HCT116 (cell line): ENCODE results near the gene ZNF333. TPM values are rescaled to one million over a fixed set of nuclear protein-coding genes. Genes with fewer than 3 reads are reported as not detected.

Experiments used
- ATAC-seq: fragments of 200-7000 bp; cut with Tn5 transposase; 2 replicates; pipeline ENCODE4 v1.9.1; 2020; ENCODE audit warnings: mild to moderate bottlenecking, moderate library complexity
- BruUV-seq: library from RNA; stranded (reverse); fragments of 400-500 nt; replicated peaks from 2 replicates; lab custom pipeline; 2021; lab: Mats Ljungman, UMichigan
- CTCF ChIA-PET: fragments of 300-600 bp; sonication (Branson Sonifier 250); formaldehyde crosslinking; loops from one replicate; lab custom pipeline; 2021; ENCODE audit warnings: antibody characterized with exemption; lab: Charles Lee
- POLR2A ChIA-PET: fragments of 300-600, 350-600 bp; sonication (Branson Sonifier 250); formaldehyde crosslinking; loops from one replicate; lab custom pipeline; 2021; ENCODE audit warnings: antibody characterized with exemption; lab: Charles Lee
- RAD21 ChIA-PET, 2 experiments: fragments of 300-600 bp; sonication (Branson Sonifier 250); formaldehyde crosslinking; loops; one replicate each; lab custom pipeline; 2023; ENCODE audit warnings: low total read pairs in 2 of 2; ENCODE audit not compliant: uncharacterized antibody in 2 of 2, unreplicated experiment in 2 of 2, low non-redundant PET in 1 of 2; lab: Charles Lee
- DNase-seq: peaks from one replicate; pipeline ENCODE4 v3.0.0-alpha.2; 2010; ENCODE audit warnings: low read depth, low spot score
- H2AFZ ChIP-seq: fragments of 200-600 bp; shearing (Covaris generic), sonication (generic); 2 replicates; pipeline ENCODE4 v1.6.1; 2017; ENCODE audit warnings: low read depth, mixed run types, mixed read lengths, antibody characterized with exemption, low read length; ENCODE audit not compliant: poor library complexity, severe bottlenecking
- H3K27ac ChIP-seq: 2 replicates; pipeline ENCODE4 v1.5.1; 2012; ENCODE audit warnings: low read depth, low read length
- H3K27me3 ChIP-seq: fragments of 200-600 bp; sonication (generic); 2 replicates; pipeline ENCODE4 v1.6.1; 2016; ENCODE audit warnings: mixed run types, low read length, mixed read lengths; ENCODE audit not compliant: insufficient read depth
- H3K36me3 ChIP-seq, 2 experiments: fragments of 200-500 bp in 1 of 2; fragments of 200-600 bp in 1 of 2; sonication (Bioruptor generic) in 1 of 2; sonication (generic) in 1 of 2; 2 replicates each; pipeline versions ENCODE4 v1.5.1 to v1.6.1; 2014 to 2016; ENCODE audit warnings: low read length in 2 of 2, inconsistent platforms in 1 of 2, mixed read lengths in 1 of 2, mixed run types in 1 of 2; ENCODE audit not compliant: insufficient read depth in 2 of 2, control insufficient read depth in 1 of 2
- H3K4me1 ChIP-seq, 2 experiments: fragments of 200-600 bp in 1 of 2; sonication (generic) in 1 of 2; 2 replicates each; pipeline versions ENCODE4 v1.5.1 to v1.6.1; 2012 to 2017; ENCODE audit warnings: low read length in 2 of 2, inconsistent platforms in 1 of 2, mild to moderate bottlenecking in 1 of 2, mixed read lengths in 1 of 2, mixed run types in 1 of 2, moderate library complexity in 1 of 2; ENCODE audit not compliant: insufficient read depth in 2 of 2, control insufficient read depth in 1 of 2
- H3K4me2 ChIP-seq: fragments of 200-600 bp; sonication (generic); 2 replicates; pipeline ENCODE4 v1.6.1; 2017; ENCODE audit warnings: mixed run types, low read length, mixed read lengths
- H3K4me3 ChIP-seq, 2 experiments: fragments of 200-600 bp in 1 of 2; sonication (generic) in 1 of 2; replicated peaks in 1 of 2; 2 replicates each; pipeline ENCODE4 v1.5.1; 2011 to 2016; ENCODE audit warnings: low read length in 2 of 2, control low read depth in 1 of 2, low read depth in 1 of 2, mild to moderate bottlenecking in 1 of 2, mixed read lengths in 1 of 2, mixed run types in 1 of 2
- H3K79me2 ChIP-seq: fragments of 200-600 bp; sonication (generic); 2 replicates; pipeline ENCODE4 v1.6.1; 2017; ENCODE audit warnings: mild to moderate bottlenecking, mixed run types, low read length, moderate library complexity, mixed read lengths; ENCODE audit not compliant: insufficient read depth
- H3K9ac ChIP-seq: fragments of 200-600 bp; sonication (generic); 2 replicates; pipeline ENCODE4 v1.6.1; 2016; ENCODE audit warnings: low read length, mixed read lengths
- H3K9me2 ChIP-seq: fragments of 200-600 bp; sonication (generic), shearing (Covaris generic); 2 replicates; pipeline ENCODE4 v1.6.1; 2017; ENCODE audit warnings: mixed run types, mild to moderate bottlenecking, moderate library complexity; ENCODE audit not compliant: insufficient read depth
- H3K9me3 ChIP-seq, 2 experiments: fragments of 200-500 bp in 1 of 2; fragments of 200-600 bp in 1 of 2; sonication (Bioruptor generic) in 1 of 2; sonication (generic) in 1 of 2; 2 replicates each; pipeline ENCODE4 v1.6.1; 2014 to 2017; ENCODE audit warnings: low read length in 2 of 2, mixed read lengths in 2 of 2, inconsistent platforms in 1 of 2, low read depth in 1 of 2, mild to moderate bottlenecking in 1 of 2, mixed run types in 1 of 2, moderate library complexity in 1 of 2; ENCODE audit not compliant: control insufficient read depth in 1 of 2, insufficient read depth in 1 of 2
- H4K20me1 ChIP-seq: fragments of 200-600 bp; sonication (generic), shearing (Covaris generic); 2 replicates; pipeline ENCODE4 v1.6.1; 2017; ENCODE audit warnings: mixed run types, mild to moderate bottlenecking, moderate library complexity; ENCODE audit not compliant: insufficient read depth
- CBX3 ChIP-seq: IDR thresholded peaks from 2 replicates; pipeline ENCODE4 v1.6.1; 2012; ENCODE audit warnings: low read depth
- CEBPB ChIP-seq: IDR thresholded peaks from 2 replicates; pipeline ENCODE4 v1.6.1; 2012; ENCODE audit warnings: low read depth
- ELF1 ChIP-seq: IDR thresholded peaks from 2 replicates; pipeline ENCODE4 v1.6.1; 2012; ENCODE audit warnings: low read depth, borderline replicate concordance
- EZH2phosphoT487 ChIP-seq: fragments of 200-600 bp; IDR thresholded peaks from 2 replicates; pipeline ENCODE4 v1.6.1; 2018; ENCODE audit warnings: antibody characterized with exemption, borderline replicate concordance
- POLR2A ChIP-seq: IDR thresholded peaks from 2 replicates; pipeline ENCODE4 v1.7.0; 2011; ENCODE audit warnings: borderline replicate concordance; ENCODE audit not compliant: insufficient read depth, insufficient read length; ENCODE audit errors: extremely low read depth
- POLR2AphosphoS5 ChIP-seq: IDR thresholded peaks from 2 replicates; pipeline ENCODE4 v1.6.1; 2011; ENCODE audit warnings: mild to moderate bottlenecking, low read depth, low read length, moderate library complexity
- RAD21 ChIP-seq: IDR thresholded peaks from 2 replicates; pipeline ENCODE4 v1.6.1; 2012; ENCODE audit warnings: low read depth, mild to moderate bottlenecking
- REST ChIP-seq: IDR thresholded peaks from 2 replicates; pipeline ENCODE4 v1.6.1; 2012; ENCODE audit warnings: low read depth
- SIN3A ChIP-seq: IDR thresholded peaks from 2 replicates; pipeline ENCODE4 v1.6.1; 2012; ENCODE audit warnings: low read depth
- SRF ChIP-seq: IDR thresholded peaks from 2 replicates; pipeline ENCODE4 v1.6.1; 2012; ENCODE audit warnings: low read depth
- TCF7L2 ChIP-seq: IDR thresholded peaks from 2 replicates; pipeline ENCODE4 v1.7.0; 2011; ENCODE audit warnings: borderline replicate concordance, inconsistent platforms; ENCODE audit not compliant: insufficient read depth, insufficient read length; ENCODE audit errors: extremely low read depth
- YY1 ChIP-seq: IDR thresholded peaks from 2 replicates; pipeline ENCODE4 v1.6.1; 2011; ENCODE audit warnings: low read length, low read depth, moderate library complexity, mild to moderate bottlenecking; ENCODE audit not compliant: insufficient replicate concordance; ENCODE audit errors: extremely low read depth
- ZNF274 ChIP-seq: fragments of 200-500 bp; sonication (Bioruptor generic); IDR thresholded peaks from 2 replicates; pipeline ENCODE4 v1.6.1; 2014; ENCODE audit warnings: mild to moderate bottlenecking, low read depth, low read length, inconsistent platforms
- intact Hi-C: fragments of 100-400 bp; cut with micrococcal nuclease; formaldehyde crosslinking; loops from 2 replicates; pipeline ENCODE4 v1.10.0; 2022
- total RNA-seq: library from RNA; stranded (reverse); gene quantifications from one replicate; pipeline ENCODE4 v1.2.1, GENCODE V29; 2021; ENCODE audit not compliant: unreplicated experiment

Gene ZNF333
- total RNA-seq, 1 experiment from 2014 or later: 9.2 TPM

GRCh38 chr19:14700711-14701375 lies 11.0 kb downstream of the ZNF333 start:
- no peak overlapping the region for H2AFZ ChIP-seq
- intact Hi-C loops: no loop called here
- H3K4me3 ChIP-seq: no peak overlapping the region
- no peak overlapping the region for H3K27ac ChIP-seq
- no peak for DNase-seq
- no peak overlapping the region for H3K4me2 ChIP-seq
- H3K79me2 ChIP-seq: no peaks in the 10 kb centered on the region
- no peaks in the 10 kb centered on the region for H4K20me1 ChIP-seq
- H3K9me2 ChIP-seq: no peaks in the 10 kb centered on the region
- no TSS peak for BruUV-seq
- CTCF ChIA-PET: no interaction called here
- no peak for ATAC-seq
- TF ChIP-seq ZNF274: no peak
- no peak for TF ChIP-seq REST
- no peak for TF ChIP-seq CBX3
- TF ChIP-seq CEBPB: no peak
- TF ChIP-seq SIN3A: no peak
- no peak for TF ChIP-seq SRF
- no peak for TF ChIP-seq ELF1
- TF ChIP-seq EZH2phosphoT487: no peak
- TF ChIP-seq TCF7L2: no peak
- TF ChIP-seq POLR2AphosphoS5: no peak
- TF ChIP-seq RAD21: no peak
- no peak for TF ChIP-seq YY1
- TF ChIP-seq POLR2A: no peak
- RAD21 ChIA-PET: no interaction called here
- no peaks in the 10 kb centered on the region for H3K27me3 ChIP-seq
- H3K36me3 ChIP-seq: peaks cover 6 to 9% of the 10 kb centered on the region in 2 experiments; a peak in 3 of 4 replicates
- POLR2A ChIA-PET: no interaction called here
- no peaks in the 10 kb centered on the region for H3K4me1 ChIP-seq
- H3K9ac ChIP-seq: no peak overlapping the region
- no peaks in the 10 kb centered on the region for H3K9me3 ChIP-seq
